CD4-positive, alpha-beta T cell treated with Interleukin-21 for 1 hour (primary cell): ENCODE data around the gene PCGF3.

ENCODE experiments used
- DNase-seq: peaks from one replicate; pipeline ENCODE4 v3.0.0-alpha.2; 2020

The PCGF3 gene, protein sequence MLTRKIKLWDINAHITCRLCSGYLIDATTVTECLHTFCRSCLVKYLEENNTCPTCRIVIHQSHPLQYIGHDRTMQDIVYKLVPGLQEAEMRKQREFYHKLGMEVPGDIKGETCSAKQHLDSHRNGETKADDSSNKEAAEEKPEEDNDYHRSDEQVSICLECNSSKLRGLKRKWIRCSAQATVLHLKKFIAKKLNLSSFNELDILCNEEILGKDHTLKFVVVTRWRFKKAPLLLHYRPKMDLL

DNA sequence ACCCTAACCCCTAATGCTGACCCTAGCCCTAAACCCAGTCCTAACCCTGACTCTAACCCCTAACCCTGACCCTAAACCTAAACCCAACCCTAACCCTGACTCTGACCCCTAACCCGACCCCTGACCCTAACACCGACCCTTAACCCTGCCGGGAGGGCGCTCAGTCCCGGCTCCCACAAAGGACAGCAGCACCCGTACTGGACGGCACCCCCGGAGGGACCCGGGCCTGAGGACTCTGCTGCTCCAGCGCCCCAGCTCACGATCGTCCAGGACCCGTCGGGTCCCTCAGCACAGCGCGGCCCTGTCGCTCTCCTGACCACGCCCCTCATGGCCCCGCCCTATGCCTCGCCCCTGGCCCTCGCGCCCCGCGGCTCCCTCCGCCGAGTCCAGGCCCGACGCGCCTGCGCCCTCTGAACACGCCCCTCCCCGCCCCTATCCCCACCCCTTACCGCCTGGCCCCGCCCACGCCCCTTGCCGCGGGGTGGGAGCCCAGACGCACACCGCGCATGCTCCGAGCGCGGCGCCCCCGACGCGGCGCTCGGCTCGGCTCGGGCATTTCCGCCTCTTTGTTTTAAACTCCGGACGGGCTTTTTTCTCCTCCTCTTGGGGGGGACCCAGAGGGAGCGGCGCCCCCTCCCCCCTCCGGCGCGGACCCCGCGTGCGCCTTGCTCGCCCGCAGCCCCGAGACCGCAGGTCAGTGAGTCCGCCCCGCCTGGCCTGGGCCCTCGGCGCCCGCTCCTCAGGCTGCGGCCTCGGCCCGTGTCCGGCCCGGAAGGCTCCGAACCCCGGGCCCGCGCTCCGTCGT lies at the start of gene PCGF3:
PCGF3 (plus strand) TSS at position 555 of the 805 bp plus-strand sequence. CDS start 27,849 bp downstream, outside the sequence.
- peak; percentile 96 for DNase-seq

DNA sequence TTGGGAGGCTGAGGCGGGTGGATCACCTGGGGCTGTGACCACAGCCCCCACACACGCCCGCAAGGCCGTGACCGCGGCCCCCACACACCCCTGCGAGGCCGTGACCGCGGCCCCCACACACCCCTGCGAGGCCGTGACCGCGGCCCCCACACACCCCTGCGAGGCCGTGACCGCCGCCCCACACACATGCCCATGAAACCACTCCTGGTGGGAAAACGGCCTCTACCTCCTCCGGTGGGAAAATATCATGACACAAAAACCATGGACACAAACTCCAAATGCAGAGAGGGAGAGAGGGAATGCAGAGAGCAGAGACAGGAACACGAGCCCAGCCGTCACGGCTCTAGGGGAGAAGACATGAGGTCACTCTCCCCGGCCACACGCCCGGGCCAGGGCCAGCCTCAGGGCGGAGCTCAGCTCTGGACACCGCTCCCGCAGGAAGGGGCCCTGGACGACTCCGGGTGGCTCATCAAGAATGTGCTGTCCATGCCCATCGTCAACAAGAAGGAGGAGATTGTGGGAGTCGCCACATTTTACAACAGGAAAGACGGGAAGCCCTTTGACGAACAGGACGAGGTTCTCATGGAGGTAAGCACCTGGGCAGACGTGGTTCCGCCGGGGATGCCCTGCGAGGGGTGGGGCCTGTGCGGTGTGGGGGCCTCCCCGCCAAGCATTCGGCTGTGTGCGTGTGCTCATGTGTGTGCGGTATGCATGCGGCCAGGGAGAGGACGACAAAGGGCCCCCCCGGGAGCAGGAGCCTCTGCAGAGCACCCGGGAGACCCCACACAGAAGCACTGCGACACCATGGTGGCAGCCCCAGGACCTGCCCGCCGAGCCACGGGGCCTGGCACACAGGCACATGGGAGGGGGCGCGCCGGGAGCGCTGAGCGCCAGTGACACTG lies 48.9 kb upstream of the PCGF3 start:
- no peak for DNase-seq

DNA sequence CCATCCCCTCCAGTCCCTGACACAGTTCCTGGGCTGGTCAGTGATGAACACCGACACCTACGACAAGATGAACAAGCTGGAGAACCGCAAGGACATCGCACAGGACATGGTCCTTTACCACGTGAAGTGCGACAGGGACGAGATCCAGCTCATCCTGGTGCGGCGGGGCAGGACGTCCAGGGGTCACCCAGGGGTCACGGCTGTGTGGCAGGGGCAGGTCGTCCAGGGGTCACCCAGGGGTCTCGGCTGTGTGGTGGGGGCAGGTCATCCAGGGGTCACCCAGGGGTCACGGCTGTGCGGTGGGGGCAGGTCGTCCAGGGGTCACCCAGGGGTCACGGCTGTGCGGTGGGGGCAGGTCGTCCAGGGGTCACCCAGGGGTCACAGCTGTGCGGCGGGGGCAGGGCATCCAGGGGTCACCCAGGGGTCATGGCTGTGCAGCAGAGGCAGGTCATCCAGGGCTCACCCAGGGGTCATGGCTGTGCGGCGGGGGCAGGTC lies 48.2 kb upstream of the PCGF3 start:
- DNase-seq, result no peak

DNA sequence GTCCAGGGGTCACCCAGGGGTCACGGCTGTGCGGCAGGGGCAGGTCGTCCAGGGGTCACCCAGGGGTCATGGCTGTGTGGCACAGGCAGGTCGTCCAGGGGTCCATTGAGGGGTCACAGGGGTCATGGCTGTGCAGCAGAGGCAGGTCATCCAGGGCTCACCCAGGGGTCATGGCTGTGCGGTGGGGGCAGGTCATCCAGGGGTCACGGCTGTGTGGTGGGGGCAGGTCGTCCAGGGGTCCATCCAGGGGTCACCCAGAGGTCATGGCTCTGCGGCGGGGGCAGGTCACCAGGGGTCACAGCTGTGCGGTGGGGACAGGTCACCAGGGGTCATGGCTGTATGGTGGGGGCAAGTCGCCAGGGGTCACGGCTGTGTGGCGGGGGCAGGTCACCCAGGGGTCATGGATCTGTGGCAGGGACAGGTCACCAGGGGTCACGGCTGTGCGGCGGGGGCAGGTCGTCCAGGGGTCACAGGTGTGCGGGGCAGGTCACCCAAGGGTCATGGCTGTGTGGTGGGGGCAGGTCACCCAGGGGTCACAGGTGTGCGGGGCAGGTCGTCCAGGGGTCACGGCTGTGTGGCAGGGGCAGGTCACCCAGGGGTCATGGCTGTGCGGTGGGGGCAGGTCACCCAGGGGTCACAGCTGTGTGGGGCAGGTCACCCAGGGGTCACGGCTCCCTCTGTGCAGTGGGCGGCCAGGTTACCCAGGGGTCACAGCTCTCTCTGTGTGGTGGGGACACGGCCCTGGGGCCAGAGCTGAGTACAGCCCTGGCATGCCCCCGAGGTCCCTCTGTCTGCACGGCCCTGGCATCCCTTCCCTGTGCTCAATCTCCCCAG lies 47.6 kb upstream of the PCGF3 start:
- no peak for DNase-seq

DNA sequence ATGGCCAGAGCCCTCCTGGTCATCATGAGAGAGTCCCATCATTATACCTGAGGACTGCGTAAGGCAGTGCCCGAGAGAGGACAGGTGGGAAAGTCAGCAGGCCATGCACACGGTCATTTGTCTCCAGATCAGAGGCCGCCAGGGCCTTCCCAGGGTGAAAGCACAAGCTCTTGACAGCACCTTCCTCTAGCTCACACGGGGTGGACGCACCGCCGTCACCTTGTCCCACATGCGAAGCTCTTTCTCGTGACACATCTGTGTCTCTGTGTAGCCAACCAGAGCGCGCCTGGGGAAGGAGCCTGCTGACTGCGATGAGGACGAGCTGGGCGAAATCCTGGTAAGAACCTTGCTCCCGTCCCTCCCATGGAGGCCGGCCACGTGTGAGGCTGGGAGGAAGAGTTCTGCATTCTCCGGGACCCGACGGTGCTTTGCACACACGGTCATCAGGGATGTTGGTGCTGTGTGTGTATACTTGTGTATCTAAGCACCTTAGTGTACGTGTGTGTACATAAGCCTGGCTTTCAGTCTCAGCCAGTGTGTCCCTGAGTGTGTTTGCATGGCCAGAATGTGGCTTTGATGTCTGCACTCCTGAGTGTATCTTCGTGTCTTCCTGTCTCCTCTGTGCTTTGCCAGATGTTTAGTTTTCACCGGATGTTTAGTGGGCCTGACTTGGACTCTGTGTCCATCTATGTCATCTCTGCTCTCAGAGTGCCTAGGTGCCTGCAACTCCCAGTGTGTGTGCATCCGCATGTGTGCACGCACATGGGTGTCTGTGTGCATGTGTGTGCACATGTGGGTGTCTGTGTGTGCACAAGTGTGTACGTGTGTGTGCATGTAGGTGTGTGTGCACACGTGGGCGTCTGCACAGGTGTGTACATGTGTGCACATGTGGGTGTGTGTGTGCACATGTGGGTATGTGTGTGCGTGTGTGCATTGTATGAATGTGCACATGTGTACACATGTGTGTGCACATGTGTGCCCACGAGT lies 46.7 kb upstream of the PCGF3 start:
- DNase-seq, result no peak

DNA sequence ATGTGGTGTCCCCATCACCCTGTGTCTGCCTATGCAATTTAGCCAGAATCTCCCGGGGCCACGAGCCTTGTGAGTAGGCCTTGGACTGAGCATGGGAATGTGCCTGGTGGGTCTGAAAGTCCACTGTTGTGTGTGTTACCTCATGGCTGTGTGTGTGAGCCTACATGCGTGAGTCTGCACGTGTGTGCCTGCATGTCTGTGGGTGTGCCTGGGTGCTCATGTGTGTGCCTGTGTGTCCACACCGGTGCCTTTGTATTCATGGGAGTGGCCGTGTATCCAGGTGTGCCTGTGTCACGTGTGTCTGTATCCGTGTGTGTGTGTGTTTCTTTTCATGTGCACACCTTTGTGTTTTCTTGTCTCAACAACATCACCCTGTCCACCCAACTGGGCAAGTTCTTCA lies 45.8 kb upstream of the PCGF3 start:
- DNase-seq, result no peak

DNA sequence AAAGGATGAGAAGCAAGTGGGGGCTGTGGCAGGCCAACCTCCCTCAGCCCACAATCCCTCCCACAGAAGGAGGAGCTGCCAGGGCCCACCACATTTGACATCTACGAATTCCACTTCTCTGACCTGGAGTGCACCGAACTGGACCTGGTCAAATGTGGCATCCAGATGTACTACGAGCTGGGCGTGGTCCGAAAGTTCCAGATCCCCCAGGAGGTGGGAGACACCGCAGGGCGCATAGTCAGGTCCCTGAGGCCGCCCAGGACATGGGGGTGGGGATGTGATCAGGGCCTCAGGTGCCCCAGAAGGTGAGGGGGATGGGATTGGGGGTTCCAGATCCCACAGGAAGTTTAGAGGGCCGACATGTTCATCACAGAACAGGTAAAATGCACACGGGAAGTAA lies 45.2 kb upstream of the PCGF3 start:
- DNase-seq, result no peak

DNA sequence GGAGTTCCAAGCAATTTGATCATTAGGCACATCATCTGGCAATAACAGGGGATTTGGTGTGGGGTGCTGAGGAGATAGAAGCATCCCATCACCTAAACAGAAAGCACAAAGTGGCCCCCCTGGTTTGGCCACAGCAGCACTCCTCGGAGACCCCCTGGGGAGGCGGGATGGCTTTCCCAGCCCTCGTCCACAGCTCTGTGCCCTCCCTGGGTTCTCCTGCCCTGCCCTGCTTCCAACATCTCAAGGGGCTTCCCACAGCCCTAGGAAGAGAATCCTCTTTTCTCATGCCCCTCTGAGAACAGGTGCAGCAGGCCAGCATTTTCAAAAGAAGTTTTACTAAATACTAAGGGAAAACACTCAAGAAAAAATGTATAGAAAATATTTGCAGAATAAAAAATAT lies 44.4 kb upstream of the PCGF3 start:
- no peak for DNase-seq

DNA sequence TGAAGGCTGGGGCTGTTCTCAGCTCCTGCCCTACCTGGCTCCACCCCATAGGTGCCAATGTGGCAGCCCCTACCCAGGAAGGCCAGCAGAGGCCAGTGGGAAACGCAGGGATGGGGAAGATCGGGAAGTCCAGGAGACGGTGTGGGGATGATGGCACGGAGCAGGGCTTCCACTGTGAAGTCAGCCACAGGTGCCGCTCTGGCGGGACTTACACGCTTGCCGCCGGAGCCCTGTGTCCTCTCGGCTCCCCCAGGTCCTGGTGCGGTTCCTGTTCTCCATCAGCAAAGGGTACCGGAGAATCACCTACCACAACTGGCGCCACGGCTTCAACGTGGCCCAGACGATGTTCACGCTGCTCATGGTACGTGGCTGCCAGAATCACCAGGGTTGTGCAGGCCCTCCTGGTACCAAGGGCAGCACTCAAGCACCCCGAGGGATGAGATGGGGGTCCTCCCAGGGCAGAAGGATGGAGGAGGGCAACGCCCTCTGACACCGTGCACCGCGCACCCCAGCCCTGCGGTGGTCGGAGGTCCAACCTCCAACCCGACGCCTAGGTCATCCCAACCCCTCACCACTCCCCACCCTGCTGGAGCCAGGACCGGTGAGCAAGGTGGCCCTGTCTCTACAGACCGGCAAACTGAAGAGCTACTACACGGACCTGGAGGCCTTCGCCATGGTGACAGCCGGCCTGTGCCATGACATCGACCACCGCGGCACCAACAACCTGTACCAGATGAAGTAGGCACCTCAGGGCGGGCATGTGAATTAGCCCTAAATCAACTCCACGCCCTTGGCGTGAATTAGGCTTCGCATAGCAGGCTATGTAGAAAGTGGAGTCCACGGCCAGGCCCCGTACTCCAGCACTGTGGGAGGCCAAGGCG lies 43.5 kb upstream of the PCGF3 start:
- no peak for DNase-seq

DNA sequence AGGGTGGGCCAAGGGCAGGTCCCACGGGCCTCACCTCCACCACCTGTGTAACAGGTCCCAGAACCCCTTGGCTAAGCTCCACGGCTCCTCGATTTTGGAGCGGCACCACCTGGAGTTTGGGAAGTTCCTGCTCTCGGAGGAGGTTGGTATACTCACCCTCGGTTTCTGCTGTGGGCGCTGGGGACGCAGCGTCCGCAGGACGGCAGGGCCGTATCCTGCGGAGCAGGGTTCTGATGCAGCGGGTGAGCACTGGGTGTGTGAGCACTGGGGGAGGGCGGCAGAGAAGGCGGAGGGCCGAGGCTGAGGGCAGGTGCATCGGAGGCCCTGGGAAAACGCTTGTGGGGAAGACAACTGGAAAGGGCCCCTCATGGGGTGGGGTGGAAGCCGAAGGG lies 42.6 kb upstream of the PCGF3 start:
- DNase-seq, result no peak

DNA sequence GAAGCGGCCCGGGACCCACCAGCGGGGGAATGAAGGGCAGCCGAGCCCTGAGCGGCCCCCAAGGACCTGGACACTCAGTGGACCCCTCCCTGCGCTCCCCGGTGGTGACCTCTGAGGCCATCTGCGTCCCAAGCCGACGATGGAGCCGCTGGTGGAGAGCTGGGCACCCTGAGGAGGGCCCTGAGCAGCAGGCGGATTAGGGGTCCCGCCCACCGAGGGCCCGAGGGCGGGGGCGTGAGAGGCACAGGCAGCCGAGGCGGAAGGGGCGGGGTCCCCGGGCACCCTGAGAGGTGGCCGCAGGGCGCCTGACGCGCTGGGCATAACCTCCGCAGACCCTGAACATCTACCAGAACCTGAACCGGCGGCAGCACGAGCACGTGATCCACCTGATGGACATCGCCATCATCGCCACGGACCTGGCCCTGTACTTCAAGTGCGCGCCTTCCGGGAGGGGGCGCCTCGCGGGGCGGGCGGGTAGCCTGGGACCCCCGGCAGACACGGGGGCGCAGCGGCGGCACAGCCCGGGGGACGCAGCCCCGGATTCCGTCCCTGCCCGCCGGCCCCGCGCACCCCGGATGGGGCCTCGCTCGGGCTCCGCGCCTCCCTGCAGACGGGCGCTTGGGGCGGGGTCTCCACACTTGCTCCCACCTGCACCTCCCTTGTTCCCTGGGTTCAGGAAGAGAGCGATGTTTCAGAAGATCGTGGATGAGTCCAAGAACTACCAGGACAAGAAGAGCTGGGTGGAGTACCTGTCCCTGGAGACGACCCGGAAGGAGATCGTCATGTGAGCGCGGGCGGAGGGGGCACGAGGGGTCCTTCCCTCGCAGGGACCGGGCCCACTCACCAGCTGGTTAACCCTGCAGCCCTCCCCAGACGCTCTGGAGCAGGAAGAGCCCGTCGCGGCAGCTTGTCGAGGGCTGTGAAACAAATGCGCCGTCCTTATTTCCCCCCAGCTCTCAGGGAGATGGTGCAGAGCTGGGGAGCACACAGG lies 41.9 kb upstream of the PCGF3 start:
- peak; percentile 80 for DNase-seq

DNA sequence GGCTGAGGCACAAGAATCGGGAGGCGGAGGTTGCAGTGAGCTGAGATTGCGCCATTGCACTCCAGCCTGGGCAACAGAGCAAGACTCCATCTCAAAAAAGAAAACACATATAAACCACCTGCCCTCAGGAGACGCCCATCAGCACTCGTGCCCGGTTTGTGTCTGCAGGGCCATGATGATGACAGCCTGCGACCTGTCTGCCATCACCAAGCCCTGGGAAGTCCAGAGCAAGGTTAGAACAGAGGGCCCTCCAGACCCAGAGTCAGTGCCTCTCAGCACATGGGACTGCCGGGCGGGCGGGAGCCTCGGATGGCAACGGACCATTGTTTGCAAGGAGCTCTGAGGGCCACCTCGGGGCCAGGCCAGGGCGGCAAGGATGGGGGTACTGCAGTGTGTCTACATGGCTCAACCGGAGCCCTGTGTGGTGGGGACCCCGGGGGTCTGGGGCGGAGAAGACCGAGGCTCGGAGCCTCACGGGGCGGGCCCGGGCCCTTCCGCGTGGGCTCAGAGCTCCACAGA lies 40.9 kb upstream of the PCGF3 start:
- no peak for DNase-seq

DNA sequence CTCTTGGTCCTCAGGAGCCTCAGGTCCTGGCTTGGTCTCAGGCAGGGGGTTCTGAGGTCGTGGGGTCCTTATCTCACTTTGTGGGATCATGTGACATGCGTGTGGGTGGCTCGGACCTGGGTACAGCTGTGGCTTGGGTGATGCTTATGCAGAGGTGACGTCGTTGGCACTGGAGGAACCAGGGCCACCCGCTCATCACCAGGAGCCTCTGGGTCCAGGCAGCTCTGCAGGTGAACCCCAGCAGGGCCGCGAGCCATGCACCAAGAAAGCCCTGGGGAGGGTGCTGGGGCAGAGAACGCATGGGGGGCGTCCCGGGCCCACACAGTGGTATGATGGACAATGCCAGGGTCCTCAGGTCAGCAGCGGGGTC lies 40.3 kb upstream of the PCGF3 start:
- DNase-seq, result no peak

DNA sequence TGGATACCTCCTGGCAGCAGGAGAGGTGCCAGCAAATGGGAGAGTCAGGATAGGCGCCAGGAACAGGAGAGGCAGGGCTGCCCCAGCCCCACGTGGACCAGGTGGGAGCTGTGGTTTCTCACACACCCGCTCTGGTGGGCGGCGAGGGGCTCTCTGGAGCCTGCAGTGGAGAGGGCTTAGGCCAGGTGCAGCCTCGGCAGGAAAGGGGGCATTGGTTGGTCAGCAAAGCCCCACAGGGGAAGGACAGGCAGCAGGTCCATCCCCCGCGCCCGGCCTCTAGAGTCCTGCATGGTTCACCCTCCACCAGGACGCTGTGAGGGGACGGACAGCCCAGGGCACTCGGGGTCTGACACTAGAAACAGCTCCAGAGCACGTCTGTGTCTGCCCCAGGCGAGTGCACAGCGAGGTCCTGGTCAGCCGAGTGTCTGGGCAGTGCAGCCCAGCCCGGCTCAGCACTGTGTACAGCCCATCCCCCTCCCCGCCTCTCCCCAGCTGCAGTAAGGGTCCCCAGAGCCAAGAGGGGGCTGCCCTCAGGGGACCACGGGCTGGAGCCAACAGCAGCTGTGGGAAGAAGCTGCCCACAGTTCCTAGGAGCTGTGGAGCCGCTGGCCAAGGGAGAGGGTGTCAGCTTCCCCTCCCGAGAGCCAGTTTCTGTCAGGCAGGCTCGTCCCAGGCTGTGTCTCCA lies 39.7 kb upstream of the PCGF3 start:
- no peak for DNase-seq

DNA sequence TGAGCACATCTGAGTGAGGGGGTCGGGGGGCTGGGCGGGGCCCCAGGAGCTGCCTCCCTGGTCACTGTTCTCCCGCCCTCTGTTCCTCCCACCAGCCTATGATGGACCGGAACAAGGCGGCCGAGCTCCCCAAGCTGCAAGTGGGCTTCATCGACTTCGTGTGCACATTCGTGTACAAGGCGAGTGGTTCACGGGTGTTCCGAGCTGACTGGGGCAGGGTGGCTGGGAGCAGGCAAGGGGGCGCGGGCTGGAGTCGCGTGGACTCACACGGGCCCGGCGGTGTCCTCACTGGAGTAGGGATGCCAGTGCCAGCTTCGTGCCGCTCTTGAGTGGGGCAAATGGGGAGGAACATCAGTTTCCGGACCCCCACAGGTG lies 39.2 kb upstream of the PCGF3 start:
- DNase-seq, result no peak

DNA sequence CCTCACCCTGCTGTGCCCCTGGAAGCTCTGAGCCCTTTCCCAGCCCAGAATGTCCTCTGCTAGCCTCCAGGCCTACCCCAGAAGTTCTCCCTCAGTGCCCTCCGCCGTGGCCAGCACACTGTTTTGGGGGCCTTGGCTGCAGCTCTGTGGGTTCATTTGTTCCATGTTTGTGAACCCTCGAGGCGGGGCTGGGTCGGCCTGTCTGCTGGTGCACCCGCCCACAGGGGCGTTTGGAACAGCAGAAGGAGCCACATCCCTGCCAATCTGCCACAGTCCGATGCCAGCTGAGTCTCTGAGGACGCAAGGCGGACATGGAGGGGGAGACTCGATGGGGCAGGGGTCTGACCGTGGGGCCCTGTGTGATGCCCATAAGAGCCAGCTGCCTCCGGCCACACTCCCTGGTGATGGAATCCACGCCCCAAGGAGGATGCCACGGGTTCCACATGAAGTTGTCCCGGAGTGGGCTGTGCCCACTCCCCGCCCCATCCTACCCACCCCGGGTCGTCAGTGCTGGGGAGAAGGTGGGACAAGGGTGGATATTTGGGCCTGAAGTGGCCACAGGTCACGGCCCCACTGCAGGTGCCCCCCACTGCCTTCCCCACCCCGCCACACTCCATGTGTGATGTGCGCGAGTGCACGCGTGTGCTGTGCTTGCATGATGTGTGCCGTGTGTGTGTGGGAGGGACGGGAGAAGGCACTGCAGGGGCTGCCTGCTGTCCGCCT lies 38.6 kb upstream of the PCGF3 start:
- no peak for DNase-seq

DNA sequence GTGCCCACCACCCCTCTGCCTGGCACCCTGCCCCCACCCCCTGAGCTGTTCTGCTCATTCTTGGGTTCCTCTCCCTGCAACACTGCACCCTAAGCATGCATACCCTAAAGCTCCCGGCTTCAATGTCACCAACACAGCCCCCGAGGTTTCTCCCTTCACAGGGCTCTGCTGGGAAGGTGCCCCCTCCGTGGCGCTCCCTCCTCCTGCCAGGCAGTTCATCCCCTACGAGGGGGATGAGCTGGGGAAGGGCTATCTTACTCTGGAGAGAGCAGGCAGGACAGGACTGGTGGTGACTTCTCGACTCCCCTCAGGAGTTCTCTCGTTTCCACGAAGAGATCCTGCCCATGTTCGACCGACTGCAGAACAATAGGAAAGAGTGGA lies 38.1 kb upstream of the PCGF3 start:
- no peak for DNase-seq
